ENCODE measurements around the gene SEBOX. TPM values are rescaled to one million over a fixed set of nuclear protein-coding genes. Genes with fewer than 3 reads are reported as not detected.

SEBOX gene
- polyA plus RNA-seq, 4 donors, result not detected

DNA sequence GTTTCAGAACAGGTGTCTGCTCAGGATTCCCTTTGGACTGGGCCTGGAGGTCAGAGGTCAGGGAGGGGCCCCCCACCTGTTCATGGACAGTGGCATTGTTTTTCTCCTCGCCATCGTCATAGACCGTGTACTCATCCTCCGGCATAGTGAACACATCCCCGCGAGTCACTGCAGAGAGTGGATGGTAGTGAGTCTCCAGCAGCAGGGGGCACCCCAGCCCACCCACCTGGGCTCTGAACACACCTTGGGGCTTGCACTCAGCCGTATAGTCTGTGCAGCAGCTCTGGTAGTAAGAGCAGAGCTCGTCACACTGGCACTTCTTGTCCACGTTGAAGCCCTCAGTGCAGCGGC, 4.7 kb upstream of the SEBOX start:
- no peak for DNase-seq (ENCODE audit: low read depth in 4 of 4, low spot score in 3 of 4)

DNA sequence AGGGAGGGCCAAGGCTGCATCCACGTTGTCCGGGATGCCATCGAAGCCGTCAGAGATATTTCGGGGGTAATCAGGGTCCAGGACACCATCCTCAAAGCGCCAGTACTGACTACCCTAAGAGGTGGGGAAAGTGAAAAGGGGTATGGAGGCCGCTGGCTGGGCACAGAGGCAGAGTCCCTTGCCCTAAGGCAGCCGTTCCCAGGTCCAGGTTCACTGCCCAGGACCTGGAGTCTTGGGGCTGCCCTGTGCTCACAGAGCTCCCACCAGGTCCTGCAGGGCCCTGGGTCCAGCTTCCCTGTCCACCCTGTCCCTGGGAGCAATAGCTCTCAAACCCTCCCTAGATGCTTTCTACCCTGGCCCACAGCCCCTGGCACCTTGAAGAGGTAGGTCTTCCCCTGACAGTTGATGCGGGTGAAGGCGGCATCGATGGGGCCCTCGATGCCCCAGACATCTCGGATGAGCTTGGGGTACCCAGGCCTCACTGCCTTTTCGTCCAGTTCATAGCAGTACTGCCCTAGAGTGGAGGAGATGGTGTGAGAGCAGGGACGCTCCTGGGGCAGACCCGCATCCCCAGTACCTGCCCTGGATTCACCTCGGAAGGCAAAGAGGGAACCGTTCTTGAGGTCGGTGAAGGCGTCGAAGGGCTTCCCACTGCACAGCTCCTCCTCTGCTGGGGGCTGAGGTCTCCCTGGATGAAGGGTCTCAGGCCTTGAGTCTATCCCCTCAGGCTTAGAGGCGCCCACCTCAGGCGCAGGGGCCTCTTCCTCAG, 4.1 kb upstream of the SEBOX start:
- no peak for DNase-seq (ENCODE audit: low read depth in 4 of 4, low spot score in 3 of 4)

DNA sequence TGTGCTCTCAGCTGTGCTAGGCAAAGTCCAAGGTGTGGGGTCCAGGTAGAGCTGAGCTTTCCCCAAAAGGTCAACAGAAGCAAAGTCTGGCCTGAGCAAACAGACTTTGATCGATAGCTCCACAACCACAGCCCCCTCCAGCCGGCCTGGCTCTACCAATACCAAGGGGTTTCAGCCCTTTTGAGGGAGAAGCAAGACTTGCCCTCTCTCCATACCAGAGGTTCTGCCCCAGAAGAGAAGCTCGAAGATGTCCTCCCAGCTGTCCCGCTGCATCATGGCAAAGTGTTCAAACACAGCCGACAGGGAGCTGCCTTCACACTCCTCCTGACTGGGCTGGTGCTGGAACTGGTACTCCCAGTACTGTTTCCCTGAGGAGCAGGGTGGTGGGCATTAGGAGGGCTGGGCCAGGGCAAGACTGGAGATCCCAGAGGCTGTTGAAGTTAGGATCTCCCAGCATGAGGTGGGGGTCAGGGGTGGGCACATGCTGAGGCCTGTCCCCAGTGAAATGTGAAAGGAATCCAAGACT, 3.4 kb upstream of the SEBOX start:
- DNase-seq (ENCODE audit: low read depth in 4 of 4, low spot score in 3 of 4), result no peak

DNA sequence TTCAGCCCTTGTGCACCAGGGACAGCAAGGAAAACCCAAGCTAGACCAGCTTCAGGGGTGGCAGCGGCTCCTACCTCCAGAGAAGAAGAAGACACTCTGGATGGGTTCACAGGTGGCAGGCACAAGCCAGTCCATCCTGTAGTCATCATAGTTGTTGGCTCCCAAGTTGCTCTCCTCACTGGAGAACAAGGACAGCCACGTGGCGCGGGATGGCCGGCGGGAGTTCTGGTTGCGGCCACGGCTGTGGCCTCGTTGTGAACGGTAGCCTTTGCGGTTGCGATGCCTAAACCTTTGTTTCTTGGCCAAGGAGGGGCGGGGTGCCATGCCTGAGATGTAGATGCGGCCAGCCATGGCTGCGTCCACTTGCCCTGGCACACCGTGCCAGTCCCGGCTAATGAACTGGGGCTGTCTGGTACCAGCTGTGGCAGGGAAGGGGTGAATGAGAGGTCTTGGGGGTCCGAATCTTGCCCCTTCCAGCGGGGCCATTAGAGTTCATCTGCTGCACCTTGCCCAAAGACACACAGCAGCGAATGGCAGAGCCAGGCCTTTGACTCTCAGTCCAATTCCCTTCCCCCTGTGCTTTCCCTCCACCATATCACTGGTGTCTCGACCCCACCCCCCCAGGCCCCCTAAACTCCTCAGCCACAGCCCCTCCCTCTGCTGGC, 2.8 kb upstream of the SEBOX start:
- no peak for DNase-seq (ENCODE audit: low read depth in 4 of 4, low spot score in 3 of 4)

DNA sequence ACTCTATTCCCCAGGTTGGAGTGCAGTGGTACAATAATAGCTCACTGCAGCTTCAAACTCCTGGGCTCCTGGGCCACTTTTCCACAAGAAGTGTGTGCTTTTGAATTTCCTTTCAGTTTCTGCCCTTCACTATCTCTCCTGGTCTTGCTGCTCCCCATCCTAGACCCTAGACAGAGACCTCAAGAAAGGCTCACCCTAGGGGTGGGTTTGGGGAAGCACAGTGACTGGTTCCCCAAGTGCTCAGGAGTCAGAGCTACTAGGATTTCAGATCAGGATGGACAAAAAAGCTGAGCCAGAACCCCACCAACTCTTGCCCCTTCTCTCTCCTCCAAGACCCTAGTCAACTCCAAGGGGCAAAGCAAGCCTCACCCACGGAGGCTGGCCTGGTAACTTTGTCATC, 1.6 kb upstream of the SEBOX start:
- no peak for DNase-seq (ENCODE audit: low read depth in 4 of 4, low spot score in 3 of 4)

DNA sequence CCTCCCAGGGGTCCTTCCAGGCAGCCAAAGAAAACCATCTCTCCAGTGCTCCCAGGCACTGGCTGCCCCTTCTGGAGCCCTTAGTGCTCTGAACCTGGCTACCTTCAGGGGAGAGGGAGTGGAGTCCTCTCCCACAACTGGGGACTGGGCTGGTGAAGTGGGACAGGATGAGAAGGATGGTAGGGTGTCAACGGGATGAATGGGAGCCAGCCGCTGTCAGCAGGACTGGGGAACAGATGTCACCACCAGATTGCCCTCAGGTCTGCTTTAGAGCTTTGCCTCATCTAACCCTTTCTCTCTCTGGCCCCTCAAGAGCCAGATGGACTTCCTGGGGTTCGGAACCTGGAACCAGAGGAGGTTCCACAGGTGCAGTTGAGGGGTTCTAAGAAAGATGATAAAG, 488 bp upstream of the SEBOX start:
- no peak for DNase-seq (ENCODE audit: low read depth in 4 of 4, low spot score in 3 of 4)

DNA sequence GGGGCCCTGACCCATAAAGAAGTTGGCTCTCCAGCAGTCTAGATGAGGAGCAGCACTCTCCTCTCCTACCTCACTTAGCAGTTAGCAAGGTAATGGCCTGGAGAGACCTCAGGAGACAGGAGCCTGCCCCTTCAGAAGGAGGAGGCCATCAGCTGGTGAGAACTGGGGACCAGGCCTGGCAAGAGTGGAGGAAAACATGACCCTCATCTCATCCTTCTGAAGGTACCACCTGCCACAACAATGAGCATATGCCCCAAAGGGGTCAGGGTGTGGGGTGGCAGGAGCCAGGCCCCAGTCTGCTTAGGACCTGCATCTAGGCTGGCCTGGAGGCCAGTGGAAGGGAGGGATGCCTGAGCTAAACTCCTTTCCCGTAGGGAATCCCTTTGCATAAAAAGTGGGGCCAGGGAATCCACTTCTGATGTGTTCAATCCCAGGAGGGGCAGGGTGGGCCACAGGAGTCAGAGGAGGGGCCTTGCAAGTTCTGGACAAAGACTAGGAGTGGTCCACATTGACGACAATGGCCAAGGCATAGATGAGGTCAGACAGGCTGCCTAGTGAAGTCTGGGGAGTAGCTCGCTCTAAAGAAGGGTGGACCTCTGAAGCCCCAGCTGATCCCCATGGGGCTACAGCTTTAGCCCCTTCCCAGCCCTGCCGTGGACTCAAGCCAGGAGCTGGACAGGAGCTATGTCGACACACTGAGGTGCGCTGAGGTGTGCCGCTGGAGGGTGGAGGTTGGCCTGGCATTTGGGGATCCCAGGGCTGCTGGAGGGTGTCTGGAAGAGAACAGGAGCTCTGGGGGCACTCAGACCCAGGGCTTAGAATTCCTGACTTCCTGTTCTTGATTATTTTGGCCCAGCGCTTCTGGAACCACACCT, 986 bp downstream of the SEBOX start:
- no peak for DNase-seq (ENCODE audit: low read depth in 4 of 4, low spot score in 3 of 4)

DNA sequence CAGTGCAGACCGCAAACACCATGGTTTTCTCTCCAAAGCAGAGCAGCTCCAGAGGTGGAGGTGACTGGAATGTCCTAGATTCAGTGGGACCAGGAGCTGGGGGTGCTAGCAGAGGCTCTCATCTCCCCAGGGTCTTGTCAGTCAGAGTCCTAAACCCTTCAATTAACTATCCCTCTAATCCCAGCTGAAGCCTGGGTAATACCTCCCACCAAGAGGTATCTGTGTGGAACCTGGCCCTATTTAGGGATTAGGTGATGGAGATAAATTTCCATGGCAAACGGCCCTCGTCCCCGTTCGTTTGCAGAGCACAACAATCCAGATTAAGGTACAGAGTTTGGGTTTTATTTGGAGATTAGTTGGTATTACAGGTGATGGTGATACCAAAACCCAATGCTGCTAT, 1.8 kb downstream of the SEBOX start:
- DNase-seq (ENCODE audit: low read depth in 4 of 4, low spot score in 3 of 4), result no peak

DNA sequence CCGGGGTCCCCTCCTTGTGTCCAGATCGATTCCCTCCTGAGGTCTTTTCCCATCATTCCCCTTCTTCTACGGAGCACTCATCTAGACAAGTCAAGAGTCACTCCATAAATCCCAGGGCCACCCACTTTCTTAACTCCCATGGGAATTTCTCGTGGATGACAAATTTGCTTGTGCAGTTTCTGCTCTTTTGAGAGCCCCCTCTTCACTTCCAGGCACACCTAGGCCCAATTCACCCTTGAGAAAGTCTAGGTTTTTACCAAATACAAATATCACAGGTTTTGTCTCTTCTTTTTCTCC, 7.2 kb downstream of the SEBOX start:
- no peak for DNase-seq (ENCODE audit: low read depth in 4 of 4, low spot score in 3 of 4)

DNA sequence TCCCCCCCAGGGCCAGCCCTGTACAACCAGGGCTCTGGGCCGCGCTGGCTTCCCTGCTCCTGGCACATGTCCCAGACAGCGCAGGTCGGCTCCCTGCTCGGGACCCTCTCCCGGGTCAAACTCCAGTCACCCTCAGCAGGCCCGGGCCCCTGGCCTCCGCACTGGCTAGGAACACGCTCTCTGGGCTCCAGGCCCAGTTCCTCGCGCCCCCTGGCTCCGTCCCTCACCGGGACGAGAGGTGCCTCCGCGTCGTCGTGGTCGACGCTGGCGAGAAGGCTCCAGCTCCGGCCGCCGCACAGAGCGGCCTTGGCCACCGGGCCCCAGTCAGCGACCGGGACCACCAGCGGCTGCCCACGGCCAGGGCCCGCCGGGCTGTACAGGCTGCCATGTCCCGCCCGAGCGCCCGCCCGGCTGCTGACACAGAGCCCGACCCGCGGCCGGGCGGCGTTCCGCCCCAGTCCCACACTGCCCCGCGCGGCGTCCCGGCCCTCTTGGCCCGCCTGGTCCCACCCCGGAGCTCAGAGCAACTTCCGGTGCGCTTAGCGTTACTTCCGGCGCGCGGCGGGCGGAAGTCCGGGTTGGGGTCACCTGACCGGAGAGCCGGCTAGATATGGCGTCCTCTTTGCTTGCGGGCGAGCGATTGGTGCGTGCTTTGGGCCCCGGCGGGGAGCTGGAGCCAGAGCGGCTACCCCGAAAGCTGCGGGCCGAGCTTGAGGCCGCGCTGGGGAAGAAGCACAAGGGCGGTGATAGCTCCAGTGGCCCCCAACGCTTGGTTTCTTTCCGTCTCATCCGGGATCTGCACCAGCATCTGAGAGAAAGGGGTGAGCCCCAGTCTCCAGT, 7.7 kb downstream of the SEBOX start, which contains the start of gene POLDIP2:
POLDIP2 (minus strand) TSS at position 467 of the 840 bp plus-strand sequence; CDS start at position 388, 79 bp downstream.
- peak; percentile 87 to 89 (median 88) for DNase-seq (ENCODE audit: low read depth in 4 of 4, low spot score in 3 of 4)

DNA sequence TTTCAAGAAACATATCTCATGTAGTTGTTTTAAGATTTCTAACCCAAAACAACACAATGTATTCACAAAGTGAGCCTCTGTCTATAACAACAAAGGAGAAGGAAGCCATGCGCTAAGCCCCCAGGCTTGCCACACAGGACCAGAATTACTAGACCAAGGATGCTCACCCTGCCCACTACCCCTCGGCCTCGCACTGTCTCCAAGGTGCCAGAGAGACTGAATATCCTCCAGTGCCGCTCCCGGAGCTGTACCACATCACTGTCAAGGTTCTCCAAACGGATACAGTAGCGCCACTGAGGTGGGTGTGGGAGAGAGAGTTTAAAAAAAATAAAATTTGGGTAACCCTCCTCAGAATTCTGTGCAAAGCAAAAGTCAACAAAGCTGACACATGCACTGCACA, 14.7 kb downstream of the SEBOX start:
- DNase-seq (ENCODE audit: low read depth in 4 of 4, low spot score in 3 of 4), result no peak

DNA sequence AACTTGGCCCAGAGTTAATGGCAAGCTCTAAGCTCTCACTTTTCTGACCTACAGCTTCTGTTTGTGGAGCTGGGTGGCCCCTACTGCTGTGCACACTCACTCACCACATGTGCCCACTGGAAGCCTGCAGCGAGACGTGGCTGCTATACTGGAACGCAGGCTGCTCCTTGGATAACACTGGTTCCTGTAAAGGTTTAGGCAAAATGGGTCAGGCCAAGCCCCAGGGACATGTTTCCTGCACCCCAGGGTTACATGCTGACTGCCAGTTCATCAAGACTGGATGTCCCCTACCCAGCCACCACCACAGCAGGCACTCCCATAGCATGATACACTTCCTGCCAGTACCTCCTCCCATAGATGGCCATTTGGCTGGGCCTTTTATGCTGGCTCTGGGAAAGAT, 16.0 kb downstream of the SEBOX start:
- DNase-seq (ENCODE audit: low read depth in 4 of 4, low spot score in 3 of 4), result no peak

DNA sequence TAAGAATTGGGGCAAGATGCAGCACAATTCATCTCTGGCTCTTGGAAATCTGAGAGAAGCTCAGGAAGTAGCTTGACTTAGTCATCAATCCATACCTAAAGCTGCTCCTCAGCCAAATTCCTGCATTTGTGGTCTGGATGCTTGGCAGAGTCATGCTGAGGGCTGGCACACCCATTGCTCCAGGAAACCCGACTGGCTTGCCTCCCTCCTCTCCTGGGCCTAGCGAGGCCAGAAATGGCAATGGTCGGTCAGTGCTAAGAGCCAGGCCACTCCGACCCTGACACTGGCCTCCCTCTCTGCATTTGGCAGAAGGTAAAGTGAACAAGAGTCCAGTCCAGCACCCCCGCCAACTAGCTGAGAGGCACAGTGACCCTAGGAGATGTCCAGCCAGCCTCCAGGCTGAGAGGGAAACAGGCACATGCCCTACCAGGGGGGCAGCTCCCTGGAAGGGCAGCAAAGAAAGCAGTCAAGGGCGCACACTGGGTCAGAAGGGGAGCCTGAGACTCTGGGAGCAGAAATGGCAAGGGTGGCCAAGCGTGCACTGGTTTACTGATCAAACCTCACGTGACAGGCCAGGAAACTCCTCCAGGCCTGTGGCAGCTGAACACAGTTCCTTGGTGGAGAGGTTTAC, 17.6 kb downstream of the SEBOX start:
- no peak for DNase-seq (ENCODE audit: low read depth in 4 of 4, low spot score in 3 of 4)

DNA sequence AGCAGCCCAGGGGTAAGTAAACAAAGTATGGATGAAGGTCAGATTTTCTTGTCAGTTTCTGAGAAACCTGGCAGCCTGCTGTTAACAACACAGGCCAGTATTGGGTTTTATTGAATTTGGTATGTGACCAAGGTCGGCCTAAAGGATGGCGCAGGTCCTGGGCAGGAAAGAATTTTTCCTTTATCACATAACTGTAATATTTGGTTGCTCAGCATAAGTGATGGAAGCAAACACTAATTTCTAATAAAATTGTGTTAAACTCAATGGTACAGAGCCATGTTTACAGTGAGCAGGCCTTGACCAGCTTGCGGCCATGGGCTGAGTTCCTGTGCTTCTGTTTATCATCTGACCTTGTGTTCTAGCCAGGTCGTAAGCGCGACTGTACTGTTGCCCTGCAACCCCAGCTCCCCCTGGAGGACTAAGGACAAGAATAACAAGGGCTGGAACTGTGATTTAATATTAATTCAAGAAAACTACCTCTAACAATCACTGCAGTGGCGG, 18.2 kb downstream of the SEBOX start:
- no peak for DNase-seq (ENCODE audit: low read depth in 4 of 4, low spot score in 3 of 4)

DNA sequence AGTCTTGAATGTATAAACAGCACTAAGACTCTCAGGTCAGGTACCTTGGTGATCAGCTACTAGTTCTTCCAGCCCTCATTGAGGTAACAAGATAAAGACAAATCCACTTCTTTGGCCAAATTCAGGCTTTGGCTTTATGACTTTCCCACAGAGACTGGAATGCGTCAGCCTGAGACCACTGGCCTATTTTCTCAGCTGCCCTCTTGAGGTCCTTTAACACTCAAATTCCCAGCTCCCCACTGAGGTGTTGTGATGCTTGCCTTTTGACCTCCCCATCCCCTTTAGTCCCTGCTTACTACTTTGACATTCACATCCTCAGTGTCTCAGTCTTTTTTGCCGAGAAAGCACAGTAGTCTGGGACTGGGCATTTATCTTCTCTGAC, 18.8 kb downstream of the SEBOX start:
- DNase-seq (ENCODE audit: low read depth in 4 of 4, low spot score in 3 of 4), result no peak

DNA sequence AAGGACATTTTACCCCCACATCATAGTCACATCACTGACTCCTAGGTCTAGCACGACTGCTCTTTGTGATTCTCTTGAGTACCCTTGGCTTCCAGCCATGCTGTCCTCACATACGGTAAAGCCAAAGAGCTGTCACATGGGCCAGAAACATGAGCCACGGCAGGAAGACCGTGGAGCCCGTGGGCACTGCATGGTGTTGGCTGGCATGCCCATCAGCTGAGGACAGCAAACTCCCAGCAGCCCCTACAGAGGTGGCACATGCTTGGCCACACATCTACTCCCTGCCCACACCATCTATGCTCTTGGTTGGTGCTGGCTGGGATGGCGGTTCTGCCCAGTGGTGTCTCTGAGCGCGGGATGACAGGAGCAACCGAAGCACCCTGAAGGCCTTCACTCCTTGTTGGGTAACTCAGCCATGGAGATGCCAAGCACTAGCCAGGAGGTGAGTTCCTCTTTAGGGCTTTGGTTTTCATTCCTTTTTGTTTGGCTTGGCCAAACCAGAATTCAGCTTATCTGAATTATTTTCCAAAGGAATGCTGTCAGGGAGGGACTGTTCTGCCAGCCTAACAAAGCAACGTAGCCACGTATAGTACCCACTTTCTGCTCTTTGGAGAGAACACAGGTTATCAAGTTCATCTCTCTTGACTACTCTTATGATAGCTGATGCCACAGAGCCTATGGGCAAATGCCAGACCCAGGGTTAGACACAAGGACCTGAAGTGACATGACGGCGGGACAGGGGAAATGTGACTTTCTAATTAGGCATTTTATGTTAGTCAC, 19.4 kb downstream of the SEBOX start:
- DNase-seq (ENCODE audit: low read depth in 4 of 4, low spot score in 3 of 4), result no peak

DNA sequence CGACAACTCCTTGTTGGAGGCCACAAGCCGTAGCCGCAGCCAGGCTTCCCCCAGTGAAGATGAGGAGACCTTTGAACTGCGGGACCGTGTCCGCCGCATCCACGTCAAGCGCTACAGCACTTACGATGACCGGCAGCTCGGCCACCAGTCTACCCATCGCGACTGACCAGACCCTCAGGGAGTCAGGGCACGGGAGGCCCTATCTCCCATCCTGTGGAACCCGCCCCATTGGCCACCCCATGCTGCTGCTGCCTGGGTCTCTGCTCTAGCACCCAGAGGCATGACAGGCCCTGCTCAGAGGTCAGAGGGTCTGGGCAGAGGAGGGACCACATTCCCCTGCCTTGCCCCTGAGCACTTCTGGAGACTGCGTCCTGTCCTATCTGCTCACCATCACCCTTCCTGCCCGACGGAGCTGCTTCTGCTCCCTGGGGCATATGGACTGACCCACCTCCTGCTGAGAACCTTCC, 20.5 kb downstream of the SEBOX start:
- DNase-seq (ENCODE audit: low read depth in 4 of 4, low spot score in 3 of 4), result no peak

DNA sequence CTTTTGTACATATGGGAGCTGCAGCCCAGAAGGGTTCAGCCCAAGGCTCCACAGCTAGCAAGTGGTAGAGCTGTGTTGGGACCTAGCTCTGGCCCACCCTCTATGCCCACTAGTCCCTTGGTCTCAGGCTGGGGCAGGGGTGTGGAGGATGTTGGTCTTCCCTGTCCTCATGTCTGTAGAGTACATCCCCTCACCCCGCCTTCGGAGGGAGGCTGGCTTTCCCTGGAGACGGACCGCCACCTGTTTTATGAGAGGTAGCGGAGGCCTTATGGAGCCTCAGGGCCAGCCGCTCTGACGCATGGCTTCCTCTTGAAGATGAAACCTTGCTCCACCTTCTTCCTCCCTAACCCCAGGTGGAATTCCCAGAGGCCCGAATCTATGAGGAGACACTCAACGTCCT, 21.0 kb downstream of the SEBOX start:
- DNase-seq (ENCODE audit: low read depth in 4 of 4, low spot score in 3 of 4), result no peak

DNA sequence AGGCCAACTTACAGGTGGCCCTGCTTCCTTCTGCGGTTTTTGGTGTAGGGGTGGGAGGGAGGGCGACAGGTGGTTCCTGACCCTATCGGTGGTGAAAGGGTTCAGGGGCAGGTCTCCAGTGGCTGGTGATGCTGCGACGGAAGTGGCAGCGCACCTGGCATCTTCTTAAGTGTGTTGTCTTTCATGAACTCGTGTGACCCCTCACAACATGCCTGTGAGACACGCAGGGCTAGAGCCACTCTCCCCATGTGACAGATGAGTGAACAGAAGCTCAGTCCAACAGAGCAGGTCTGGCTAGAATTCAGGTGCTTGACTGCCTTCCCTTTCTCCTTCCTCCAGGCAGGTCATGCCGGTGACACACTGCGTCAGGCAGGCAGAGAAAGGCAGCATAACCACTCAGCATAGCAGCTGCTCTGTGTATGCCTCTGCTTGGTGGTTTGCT, 21.5 kb downstream of the SEBOX start:
- no peak for DNase-seq (ENCODE audit: low read depth in 4 of 4, low spot score in 3 of 4)
